ENCODE results near the gene PDHX. TPM values are rescaled to one million over a fixed set of nuclear protein-coding genes. Genes with fewer than 3 reads are reported as not detected.

The PDHX gene
- total RNA-seq, 1 donor from 2014 or later, result 40.3 TPM

DNA sequence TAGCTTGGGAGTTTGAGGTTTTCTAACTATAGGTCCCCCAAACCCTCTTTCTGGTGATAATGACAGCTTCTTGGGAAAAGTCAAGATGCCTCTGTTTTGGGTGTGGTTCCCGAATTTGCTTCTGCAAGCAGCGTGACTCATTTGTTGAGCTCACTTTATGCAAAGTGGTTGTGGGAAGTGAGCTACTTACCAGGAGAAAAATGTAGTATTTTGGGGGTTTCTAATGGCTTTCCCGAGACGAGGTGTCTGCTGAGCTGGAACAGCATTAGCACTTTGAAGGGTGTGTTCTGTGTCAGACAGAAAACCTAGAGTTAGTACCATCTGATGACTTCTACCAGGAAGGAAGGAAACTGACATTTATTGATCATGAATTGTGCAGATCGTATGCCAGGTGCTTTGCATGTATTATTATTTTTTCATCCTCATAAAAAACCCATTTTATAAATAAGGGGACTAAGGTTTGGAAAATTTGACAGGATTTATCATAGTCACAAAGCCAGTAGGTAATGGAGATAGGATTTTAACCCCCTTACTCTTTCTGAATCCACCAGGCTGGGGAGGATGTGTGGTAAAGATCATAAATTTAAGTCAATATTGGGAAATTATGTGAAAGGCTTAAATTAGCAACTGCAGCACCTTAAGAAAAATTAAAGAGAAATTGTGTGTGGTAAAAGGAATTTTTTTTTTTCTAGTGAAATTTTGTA is 113.7 kb downstream of the PDHX start:
- peaks cover 6% of the 10 kb centered on the region for H3K9me3 Mint-ChIP-seq
- H3K36me3 Mint-ChIP-seq, result no peaks in the 10 kb centered on the region
- DNase-seq (ENCODE audit: extremely low spot score, unreplicated experiment), result no peak
- H3K4me3 Mint-ChIP-seq, result no peak overlapping the region
- no peak for TF ChIP-seq CTCF (conservative IDR thresholded peaks at IDR 0.05)
- no peaks in the 10 kb centered on the region for H3K4me1 Mint-ChIP-seq (ENCODE audit: unreplicated experiment)
- H3K27ac Mint-ChIP-seq, result no peak overlapping the region
- H3K27me3 Mint-ChIP-seq, result no peaks in the 10 kb centered on the region

GRCh38 chr11:35030716-35031213 is 114.3 kb downstream of the PDHX start:
- Mint-ChIP-seq H3K4me1 (ENCODE audit: unreplicated experiment) (no peaks in the 10 kb centered on the region), H3K4me3 (no peak overlapping the region), H3K36me3 (no peaks in the 10 kb centered on the region), H3K27me3 (no peaks in the 10 kb centered on the region), H3K9me3 (peaks cover 4% of the 10 kb centered on the region), H3K27ac (no peak overlapping the region)
- no peak for TF ChIP-seq CTCF (conservative IDR thresholded peaks at IDR 0.05)
- no peak for DNase-seq (ENCODE audit: extremely low spot score, unreplicated experiment)

DNA sequence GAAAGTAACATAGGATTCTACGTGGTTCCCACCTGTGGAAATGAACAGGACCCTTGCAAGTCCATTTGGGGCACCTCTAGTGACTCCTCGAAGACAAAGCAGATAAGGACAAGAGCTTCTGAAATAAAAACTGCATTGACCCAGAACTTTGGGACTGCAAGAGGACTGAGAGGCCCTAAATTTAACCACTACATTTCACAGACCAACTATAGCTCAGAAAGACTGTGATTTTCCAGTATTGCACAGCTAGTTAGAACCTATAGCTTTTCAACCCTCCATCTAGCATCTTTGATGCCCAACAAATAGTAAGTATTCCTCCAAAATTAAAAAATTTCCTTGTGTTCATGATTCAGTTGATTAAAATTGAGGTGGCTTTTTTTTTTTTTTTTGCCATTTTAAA is 114.9 kb downstream of the PDHX start:
- Mint-ChIP-seq H3K9me3 (peaks cover 4% of the 10 kb centered on the region), H3K4me1 (ENCODE audit: unreplicated experiment) (no peaks in the 10 kb centered on the region), H3K27ac (no peak overlapping the region), H3K4me3 (no peak overlapping the region), H3K27me3 (no peaks in the 10 kb centered on the region), H3K36me3 (no peaks in the 10 kb centered on the region)
- DNase-seq (ENCODE audit: extremely low spot score, unreplicated experiment), result no peak
- TF ChIP-seq CTCF (conservative IDR thresholded peaks at IDR 0.05), result no peak

DNA sequence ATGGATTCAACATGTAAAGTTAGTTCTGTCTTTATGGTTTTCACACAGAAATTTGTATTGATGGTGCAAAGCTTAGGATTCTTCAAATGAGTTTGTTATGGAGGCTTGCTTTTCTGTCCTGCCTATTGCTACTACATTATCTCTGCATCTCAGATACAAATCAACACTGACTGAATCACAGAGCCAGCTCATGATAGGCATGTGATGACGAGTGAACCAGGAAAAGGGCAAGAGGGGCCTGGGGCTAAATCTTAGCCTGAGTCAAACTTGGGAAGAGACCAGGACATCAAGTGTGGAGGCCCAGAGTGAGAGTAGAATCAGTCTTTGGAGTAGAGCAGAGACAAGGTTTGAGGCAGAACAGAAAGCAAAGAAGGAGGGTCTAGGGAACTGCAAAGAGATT is 115.4 kb downstream of the PDHX start:
- H3K27me3 Mint-ChIP-seq, result no peaks in the 10 kb centered on the region
- no peaks in the 10 kb centered on the region for H3K4me1 Mint-ChIP-seq (ENCODE audit: unreplicated experiment)
- H3K27ac Mint-ChIP-seq, result no peak overlapping the region

DNA sequence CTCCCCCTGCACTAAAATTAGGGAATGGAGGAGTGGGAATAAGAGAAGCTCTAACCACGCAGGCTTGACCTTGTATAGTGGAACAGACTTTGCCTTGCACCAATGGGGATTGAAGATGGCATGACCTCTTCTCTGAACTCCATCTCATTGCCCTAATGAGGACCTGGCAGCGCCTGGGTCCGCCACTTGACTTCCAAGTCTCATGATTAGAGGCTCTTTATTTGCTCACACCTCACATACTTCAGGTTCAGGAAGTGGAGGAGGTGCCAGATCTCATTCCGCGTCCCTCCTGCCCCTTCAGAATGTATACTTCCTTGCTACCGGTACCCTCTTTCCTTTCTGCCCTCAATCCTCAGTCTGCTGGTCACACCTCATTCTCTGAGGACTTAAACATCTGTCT is 116.6 kb downstream of the PDHX start:
- no peaks in the 10 kb centered on the region for H3K36me3 Mint-ChIP-seq
- peaks cover 4% of the 10 kb centered on the region for H3K9me3 Mint-ChIP-seq
- H3K4me1 Mint-ChIP-seq (ENCODE audit: unreplicated experiment), result no peaks in the 10 kb centered on the region
- H3K4me3 Mint-ChIP-seq, result no peak overlapping the region
- H3K27ac Mint-ChIP-seq, result no peak overlapping the region
- no peak for DNase-seq (ENCODE audit: extremely low spot score, unreplicated experiment)
- H3K27me3 Mint-ChIP-seq, result no peaks in the 10 kb centered on the region
- TF ChIP-seq CTCF (conservative IDR thresholded peaks at IDR 0.05), result no peak

More for the DNA sequence above, 115.4 kb downstream of the PDHX start:
- H3K4me3 Mint-ChIP-seq, result no peak overlapping the region
- H3K36me3 Mint-ChIP-seq, result no peaks in the 10 kb centered on the region
- peaks cover 4% of the 10 kb centered on the region for H3K9me3 Mint-ChIP-seq
- TF ChIP-seq CTCF (conservative IDR thresholded peaks at IDR 0.05), result no peak
- no peak for DNase-seq (ENCODE audit: extremely low spot score, unreplicated experiment)
